H9 (cell line): ENCODE data around the gene EGFL6. TPM values are rescaled to one million over a fixed set of nuclear protein-coding genes. Genes with fewer than 3 reads are reported as not detected.

Experiments
- DNase-seq: peaks from one replicate; pipeline ENCODE4 v3.0.0-alpha.2; 2017
- H2AFZ ChIP-seq: one replicate; pipeline ENCODE4 v1.6.1; 2013; ENCODE audit warnings: mild to moderate bottlenecking, low read length, control low read depth, moderate library complexity
- H2AK5ac ChIP-seq: 2 replicates; pipeline ENCODE4 v1.6.1; 2013; ENCODE audit warnings: low read length, control low read depth, mixed read lengths; ENCODE audit not compliant: insufficient read length
- H2BK120ac ChIP-seq: one replicate; pipeline ENCODE4 v1.6.1; 2013; ENCODE audit warnings: low read depth, mild to moderate bottlenecking, low read length, control low read depth, inconsistent platforms; ENCODE audit not compliant: poor library complexity, severe bottlenecking
- H2BK12ac ChIP-seq: 2 replicates; pipeline ENCODE4 v1.6.1; 2013; ENCODE audit warnings: low read length, control low read depth, mixed read lengths, low read depth; ENCODE audit not compliant: insufficient read length
- H2BK15ac ChIP-seq: 2 replicates; pipeline ENCODE4 v1.6.1; 2013; ENCODE audit warnings: low read depth, low read length, control low read depth
- H2BK20ac ChIP-seq: one replicate; pipeline ENCODE4 v1.6.1; 2013; ENCODE audit warnings: low read depth, mild to moderate bottlenecking, low read length, control low read depth, inconsistent platforms; ENCODE audit not compliant: poor library complexity, severe bottlenecking
- H2BK5ac ChIP-seq: 2 replicates; pipeline ENCODE4 v1.6.1; 2013; ENCODE audit warnings: low read length, control low read depth, mixed read lengths; ENCODE audit not compliant: insufficient read length
- H3K14ac ChIP-seq: 2 replicates; pipeline ENCODE4 v1.6.1; 2013; ENCODE audit warnings: low read length, control low read depth; ENCODE audit not compliant: insufficient read depth
- H3K18ac ChIP-seq: 2 replicates; pipeline ENCODE4 v1.6.1; 2013; ENCODE audit warnings: low read depth, mild to moderate bottlenecking, mixed read lengths, low read length, control low read depth; ENCODE audit not compliant: insufficient read length
- H3K23ac ChIP-seq: 2 replicates; pipeline ENCODE4 v1.6.1; 2013; ENCODE audit warnings: low read length, control low read depth, mixed read lengths, low read depth; ENCODE audit not compliant: insufficient read length
- H3K23me2 ChIP-seq: 2 replicates; pipeline ENCODE4 v1.6.1; 2013; ENCODE audit warnings: low read depth, mild to moderate bottlenecking, mixed read lengths, low read length, control low read depth; ENCODE audit not compliant: insufficient read length, poor library complexity, severe bottlenecking
- H3K27ac ChIP-seq: 2 replicates; pipeline ENCODE4 v1.5.1; 2013; ENCODE audit warnings: low read length, control low read depth, mixed read lengths, low read depth; ENCODE audit not compliant: insufficient read length
- H3K27me3 ChIP-seq: 2 replicates; pipeline ENCODE4 v1.6.1; 2013; ENCODE audit warnings: low read length, control low read depth, inconsistent platforms; ENCODE audit not compliant: insufficient read depth
- H3K4ac ChIP-seq: 2 replicates; pipeline ENCODE4 v1.6.1; 2013; ENCODE audit warnings: low read depth, mild to moderate bottlenecking, control low read depth, inconsistent platforms, low read length, moderate library complexity
- H3K4me1 ChIP-seq: 2 replicates; pipeline ENCODE4 v1.6.1; 2013; ENCODE audit warnings: low read length, control low read depth, inconsistent platforms; ENCODE audit not compliant: insufficient read depth
- H3K4me2 ChIP-seq: 2 replicates; pipeline ENCODE4 v1.6.1; 2013; ENCODE audit warnings: low read length, control low read depth, mixed read lengths; ENCODE audit not compliant: insufficient read length, insufficient read depth
- H3K56ac ChIP-seq: 2 replicates; pipeline ENCODE4 v1.6.1; 2013; ENCODE audit warnings: low read depth, mild to moderate bottlenecking, mixed read lengths, low read length, control low read depth; ENCODE audit not compliant: insufficient read length
- H3K79me1 ChIP-seq: 2 replicates; pipeline ENCODE4 v1.6.1; 2013; ENCODE audit warnings: low read depth, mild to moderate bottlenecking, moderate library complexity, low read length, control low read depth, inconsistent platforms; ENCODE audit not compliant: insufficient read depth, poor library complexity, severe bottlenecking
- H3K79me2 ChIP-seq: 2 replicates; pipeline ENCODE4 v1.6.1; 2013; ENCODE audit warnings: low read length, control low read depth, inconsistent platforms; ENCODE audit not compliant: insufficient read depth
- H3K9ac ChIP-seq: 2 replicates; pipeline ENCODE4 v1.6.1; 2013; ENCODE audit warnings: low read length, control low read depth, mixed read lengths; ENCODE audit not compliant: insufficient read length; ENCODE audit errors: extremely low read depth
- H3K9me3 ChIP-seq: one replicate; pipeline ENCODE4 v1.6.1; 2013; ENCODE audit warnings: low read depth, low read length, inconsistent platforms; ENCODE audit not compliant: control insufficient read depth
- H3T11ph ChIP-seq: one replicate; pipeline ENCODE4 v1.6.1; 2013; ENCODE audit warnings: mild to moderate bottlenecking, low read length, control low read depth, inconsistent platforms
- H4K20me1 ChIP-seq: one replicate; pipeline ENCODE4 v1.6.1; 2013; ENCODE audit not compliant: control insufficient read depth, insufficient read length, insufficient read depth
- H4K5ac ChIP-seq: 2 replicates; pipeline ENCODE4 v1.6.1; 2013; ENCODE audit warnings: low read depth, mild to moderate bottlenecking, mixed read lengths, low read length, control low read depth; ENCODE audit not compliant: insufficient read length
- H4K8ac ChIP-seq: replicated peaks from 2 replicates; pipeline ENCODE4 v1.6.1; 2013; ENCODE audit warnings: low read length, control low read depth, mixed read lengths, low read depth; ENCODE audit not compliant: insufficient read length
- H4K91ac ChIP-seq: 2 replicates; pipeline ENCODE4 v1.6.1; 2013; ENCODE audit warnings: low read depth, mild to moderate bottlenecking, moderate library complexity, mixed read lengths, low read length, control low read depth; ENCODE audit not compliant: insufficient read length
- H3K27ac Mint-ChIP-seq, 3 experiments: 2 replicates in 2 of 3; 3 replicates in 1 of 3; pipeline ENCODE4 v1.8.0; 2020 to 2021; ENCODE audit warnings: mixed read lengths in 3 of 3, mild to moderate bottlenecking in 1 of 3, moderate library complexity in 1 of 3
- H3K27me3 Mint-ChIP-seq: 2 replicates; pipeline ENCODE4 v1.8.0; 2021; ENCODE audit warnings: low read depth, mild to moderate bottlenecking, moderate library complexity, mixed read lengths
- H3K36me3 Mint-ChIP-seq, 3 experiments: 2 replicates in 2 of 3; 3 replicates in 1 of 3; pipeline ENCODE4 v1.8.0; 2020 to 2021; ENCODE audit warnings: low read depth in 3 of 3, mixed read lengths in 3 of 3; ENCODE audit not compliant: insufficient read depth in 1 of 3
- H3K4me1 Mint-ChIP-seq, 2 experiments: 2 replicates each; pipeline ENCODE4 v1.8.0; 2020; ENCODE audit warnings: mixed read lengths in 2 of 2
- H3K4me3 Mint-ChIP-seq, 2 experiments: 2 replicates in 1 of 2; 3 replicates in 1 of 2; pipeline ENCODE4 v1.8.0; 2020 to 2021; ENCODE audit warnings: mild to moderate bottlenecking in 2 of 2, mixed read lengths in 2 of 2, moderate library complexity in 1 of 2
- H3K9me3 Mint-ChIP-seq, 2 experiments: 2 replicates in 1 of 2; 3 replicates in 1 of 2; pipeline ENCODE4 v1.8.0; 2020; ENCODE audit warnings: mild to moderate bottlenecking in 2 of 2, mixed read lengths in 2 of 2, moderate library complexity in 1 of 2
- CTCF ChIP-seq: fragments of 200-600 bp; sonication (generic); conservative IDR thresholded peaks from 3 replicates; pipeline ENCODE4 v1.8.0; 2021; ENCODE audit warnings: antibody characterized with exemption, mild to moderate bottlenecking
- whole genome bisulfite sequencing: extraction: QIAGEN DNeasy Blood & Tissue Kit; methylation state at CpG from one replicate; pipeline ENCODE4 v1.1.7; 2013; ENCODE audit warnings: missing lambda C conversion rate, low lambda C conversion rate, mixed read lengths; ENCODE audit not compliant: insufficient read length; ENCODE audit errors: extremely low coverage; 5-methylcytosine and 5-hydroxymethylcytosine counted together
- total RNA-seq: library from RNA; stranded (reverse); gene quantifications from 2 replicates; pipeline ENCODE4 v1.2.1, GENCODE V29; 2021

The EGFL6 gene
- total RNA-seq, 1 experiment from 2014 or later, result 0.94 TPM

GRCh38 chrX:13533726-13534125, 35.7 kb upstream of the EGFL6 start:
- H2BK120ac ChIP-seq, result no peak overlapping the region
- H2BK5ac ChIP-seq, result no peak overlapping the region
- no peak for DNase-seq
- H3K23me2 ChIP-seq, result no peaks in the 10 kb centered on the region
- H3K27ac ChIP-seq, result no peak overlapping the region
- H2BK12ac ChIP-seq, result no peak overlapping the region
- no peak overlapping the region for H3K18ac ChIP-seq
- H4K8ac ChIP-seq, result no peak overlapping the region
- no peak overlapping the region for H3K14ac ChIP-seq
- no peak overlapping the region for H3K4me2 ChIP-seq
- H3K36me3 Mint-ChIP-seq, result peaks cover 0 to 2% (median 0%) of the 10 kb centered on the region in 3 experiments; a peak in 4 of 7 replicates
- no peak overlapping the region for H3K27ac Mint-ChIP-seq
- H2AFZ ChIP-seq, result no peak overlapping the region
- no peak overlapping the region for H3K23ac ChIP-seq
- H3K9me3 ChIP-seq, result peaks cover 6% of the 10 kb centered on the region
- no peak overlapping the region for H2BK15ac ChIP-seq
- H2BK20ac ChIP-seq, result no peak overlapping the region
- no peaks in the 10 kb centered on the region; the same call in 1 of the 2 replicates for H3K27me3 Mint-ChIP-seq
- H4K20me1 ChIP-seq, result no peaks in the 10 kb centered on the region
- no peak overlapping the region for H3K9ac ChIP-seq
- no CpG with 5 or more reads among the region's 3 CpGs for WGBS
- no peak for TF ChIP-seq CTCF
- H3K79me1 ChIP-seq, result no peaks in the 10 kb centered on the region
- H3K56ac ChIP-seq, result no peak overlapping the region
- no peak overlapping the region for H3T11ph ChIP-seq
- H4K5ac ChIP-seq, result no peak overlapping the region
- H3K4ac ChIP-seq, result no peak overlapping the region
- no peaks in the 10 kb centered on the region for H3K79me2 ChIP-seq
- H3K4me1 Mint-ChIP-seq, result no peaks in the 10 kb centered on the region
- H3K27me3 ChIP-seq, result no peaks in the 10 kb centered on the region
- no peaks in the 10 kb centered on the region for H3K4me1 ChIP-seq
- H4K91ac ChIP-seq, result no peak overlapping the region
- no peak overlapping the region for H2AK5ac ChIP-seq
- H3K9me3 Mint-ChIP-seq, result peaks cover 29 to 32% of the 10 kb centered on the region in 2 experiments
- H3K4me3 Mint-ChIP-seq, result no peak overlapping the region
